ENCODE results near the gene ABTB1.

ABTB1 gene

GRCh38 chr3:127672429-127673190, at the start of gene ABTB1:
ABTB1 (plus strand) TSS chr3:127672952; CDS start chr3:127673026, 74 bp downstream.
- DNase-seq: peak; percentile 91

DNA sequence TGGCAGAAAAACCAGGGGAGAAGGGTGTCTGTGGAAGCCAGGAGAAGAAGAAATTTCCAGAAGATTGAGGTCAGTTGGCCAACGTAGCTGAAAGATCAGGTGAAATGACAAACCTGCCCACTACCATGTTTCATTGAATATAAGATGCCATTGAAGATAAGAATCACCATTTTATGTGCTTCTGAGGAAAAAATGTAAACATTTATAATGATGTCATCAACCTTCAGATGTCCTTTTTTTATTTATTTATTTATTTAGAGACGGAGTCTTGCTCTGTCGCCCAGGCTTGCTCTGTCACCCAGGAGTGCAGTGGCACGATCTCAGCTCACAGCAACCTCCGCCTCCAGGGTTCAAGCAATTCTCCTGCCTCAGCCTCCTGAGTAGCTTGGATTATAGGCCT, 48.7 kb upstream of the ABTB1 start:
- DNase-seq: no peak

DNA sequence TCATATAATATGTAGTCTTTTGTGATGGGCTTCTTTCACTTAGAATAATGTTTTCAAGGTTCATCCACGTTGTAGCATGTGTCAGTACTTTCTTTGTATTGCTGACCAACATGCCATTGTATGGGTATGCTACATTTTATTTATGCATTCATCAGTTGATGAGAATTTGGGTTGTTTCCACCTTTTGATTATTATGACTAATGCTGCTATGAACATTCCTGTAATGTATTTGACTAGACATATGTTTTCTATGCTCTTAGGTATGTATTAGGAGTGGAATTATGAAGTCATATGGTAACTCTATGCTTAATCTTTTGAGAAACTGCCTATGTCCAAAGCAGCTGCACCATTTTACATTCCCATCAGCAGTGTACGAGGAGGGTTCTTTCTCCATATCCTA, 46.9 kb upstream of the ABTB1 start:
- DNase-seq: no peak

- DNase-seq: no peak
These were observed 44.3 kb upstream of the ABTB1 start for GRCh38 chr3:127628426-127628787.

GRCh38 chr3:127628788-127629466, 43.8 kb upstream of the ABTB1 start, which contains the start of gene PODXL2:
PODXL2 (plus strand) TSS chr3:127629185; CDS start chr3:127629220, 35 bp downstream.
- DNase-seq: peak; percentile 73

- peak; percentile 31 for DNase-seq
These were observed 43.0 kb upstream of the ABTB1 start for GRCh38 chr3:127629467-127630403.

DNA sequence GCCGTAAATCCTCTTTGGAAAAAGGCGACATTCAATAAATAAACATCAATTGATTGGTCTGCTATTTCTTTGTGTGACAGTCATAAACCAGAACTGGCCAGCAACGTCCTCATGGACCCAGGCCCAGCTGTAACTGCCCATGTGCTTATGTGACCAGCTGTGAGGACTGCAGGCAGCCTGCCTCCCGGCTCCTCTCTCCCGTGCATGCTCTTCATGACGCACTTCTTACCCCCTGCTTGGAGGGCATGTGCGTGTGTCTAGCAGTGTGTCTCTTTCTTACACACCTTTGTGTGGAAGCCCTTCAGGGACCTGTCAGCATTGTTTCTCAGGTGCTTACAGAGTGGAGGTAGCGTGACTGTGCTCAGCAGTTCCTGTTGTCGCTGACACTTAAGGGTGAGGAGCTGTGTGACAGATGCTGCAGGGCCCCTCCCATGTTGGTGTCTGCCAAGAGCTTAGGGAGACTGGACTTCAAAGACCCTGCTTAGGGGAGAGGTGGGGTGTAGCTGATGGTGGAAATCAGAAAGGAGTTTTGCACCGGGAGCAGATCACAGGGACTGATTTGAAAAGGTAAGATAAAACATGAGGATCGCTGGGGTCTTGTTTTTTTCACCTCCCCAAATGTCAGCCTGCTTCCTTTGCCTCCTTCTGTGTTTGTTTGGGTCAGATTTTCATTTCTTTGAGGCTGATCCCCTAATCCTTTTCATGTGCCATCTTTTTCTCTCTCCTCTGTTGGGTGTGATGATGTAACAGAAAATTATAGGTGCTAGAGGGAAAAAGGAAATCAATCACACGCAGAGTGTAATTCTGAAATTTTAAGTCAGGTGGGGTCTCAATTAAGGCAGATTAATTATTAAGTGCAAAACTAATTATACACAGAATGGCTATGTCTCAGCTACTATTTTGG, 41.7 kb upstream of the ABTB1 start:
- DNase-seq: no peak

DNA sequence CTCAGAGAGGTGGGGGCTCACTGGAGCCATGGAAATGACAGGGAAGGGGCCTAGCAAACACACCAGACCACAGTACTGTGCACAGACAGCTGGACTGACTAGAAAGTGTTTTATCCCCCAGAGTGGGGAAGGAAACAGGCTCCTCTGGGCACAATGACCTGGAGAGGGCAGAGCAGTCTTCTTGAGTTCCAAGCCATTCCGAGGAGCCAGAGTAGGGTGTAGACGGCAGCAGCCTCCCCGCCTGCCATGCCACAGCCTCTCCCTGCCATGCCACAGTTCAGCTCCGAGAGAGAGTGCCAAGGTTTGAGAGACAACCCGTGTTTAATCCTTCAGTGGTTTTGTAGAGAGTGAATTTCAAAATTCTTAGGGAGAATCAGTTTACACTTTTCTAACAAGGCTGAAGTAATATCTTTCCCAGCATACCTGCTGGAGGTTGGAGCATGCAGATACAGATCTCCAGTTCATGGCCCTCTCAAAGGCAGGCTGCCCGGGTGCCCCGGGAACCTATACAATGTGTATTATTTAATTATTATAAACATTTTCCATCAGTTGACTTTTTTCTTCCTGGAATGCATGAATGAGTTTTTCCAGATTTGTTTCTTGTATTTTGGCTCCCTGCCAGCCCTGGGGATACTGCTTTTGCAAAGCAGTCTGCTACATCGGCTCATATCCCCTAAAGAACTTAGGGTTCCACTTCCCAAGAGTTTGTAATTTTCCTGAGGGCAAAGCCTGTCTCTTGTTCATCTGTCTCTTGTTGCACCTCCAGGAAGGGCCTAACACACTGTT, 40.5 kb upstream of the ABTB1 start:
- DNase-seq: peak; percentile 30

GRCh38 chr3:127634653-127635052, 38.1 kb upstream of the ABTB1 start:
- DNase-seq: no peak

DNA sequence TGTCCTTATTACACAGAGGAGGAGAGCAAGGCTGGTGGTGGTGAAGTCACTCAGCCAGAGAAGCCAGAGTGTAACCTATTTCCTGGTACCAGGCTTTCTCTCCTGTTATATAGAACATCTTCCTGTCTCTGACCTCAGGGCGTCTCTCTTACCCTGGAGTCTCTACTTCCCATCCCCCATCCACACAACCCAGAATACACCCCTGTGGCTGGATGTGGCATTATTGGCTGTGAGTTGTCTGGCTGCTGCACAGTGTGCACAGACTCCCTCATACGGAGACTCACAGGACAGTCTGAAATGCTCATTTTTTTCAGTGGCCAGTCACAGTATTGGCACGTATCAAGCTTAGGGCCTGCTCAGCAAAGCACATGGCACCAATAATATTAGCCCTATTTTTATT, 35.2 kb upstream of the ABTB1 start:
- no peak for DNase-seq

DNA sequence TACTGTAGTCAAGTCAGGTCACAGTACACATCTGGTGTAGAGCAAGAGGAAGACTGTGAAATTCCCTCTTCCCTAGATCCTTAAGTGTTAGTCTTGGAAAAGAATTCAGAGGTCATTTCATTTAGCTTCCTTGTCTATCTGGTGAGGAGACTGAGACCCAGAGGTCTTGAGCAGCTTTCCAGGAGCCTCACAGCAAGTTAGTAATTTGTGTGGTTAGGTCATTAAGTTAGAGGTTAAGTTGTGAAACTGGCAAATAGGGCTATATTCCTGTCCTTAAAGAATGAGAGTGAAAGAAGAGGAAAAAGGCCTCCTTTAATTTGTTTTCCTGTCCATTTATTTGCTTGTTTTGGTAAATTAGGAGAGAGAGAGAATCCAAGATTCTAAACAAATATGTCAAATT, 34.8 kb upstream of the ABTB1 start:
- no peak for DNase-seq

DNA sequence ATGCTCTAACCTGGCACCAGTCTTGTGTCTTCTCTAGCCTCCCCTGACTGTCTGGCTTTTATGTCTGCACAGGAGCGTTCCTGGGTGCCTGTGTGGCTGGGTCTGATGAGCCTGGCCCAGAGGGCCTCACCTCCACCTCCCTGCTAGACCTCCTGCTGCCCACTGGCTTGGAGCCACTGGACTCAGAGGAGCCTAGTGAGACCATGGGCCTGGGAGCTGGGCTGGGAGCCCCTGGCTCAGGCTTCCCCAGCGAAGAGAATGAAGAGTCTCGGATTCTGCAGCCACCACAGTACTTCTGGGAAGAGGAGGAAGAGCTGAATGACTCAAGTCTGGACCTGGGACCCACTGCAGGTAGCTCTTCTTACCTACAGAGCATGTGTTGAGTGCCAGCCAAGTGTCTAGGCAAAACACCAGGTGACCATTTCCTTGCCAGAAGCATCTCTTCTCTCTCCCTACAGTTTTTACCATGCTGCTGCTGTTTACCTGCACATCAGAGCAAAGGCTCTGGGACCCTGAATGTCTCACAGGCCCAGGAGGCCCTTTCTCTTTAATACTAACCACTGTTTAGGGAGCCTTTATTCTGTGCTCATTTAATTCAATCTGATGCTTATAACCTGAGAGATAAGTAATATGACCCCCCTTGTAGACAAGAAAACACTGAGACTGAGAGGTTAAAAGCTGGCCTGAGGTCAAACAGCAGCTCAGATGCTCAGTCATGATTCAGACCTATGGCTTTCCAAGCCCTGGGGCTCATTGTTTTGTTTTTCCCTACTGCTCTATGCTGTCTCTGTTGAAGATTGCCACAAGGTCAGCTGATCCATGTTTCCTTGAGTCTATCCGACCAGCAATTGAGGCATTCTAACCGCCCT, 33.3 kb upstream of the ABTB1 start:
- DNase-seq: no peak

- DNase-seq: no peak
These were observed 32.8 kb upstream of the ABTB1 start for GRCh38 chr3:127640042-127640355.

- no peak for DNase-seq
These were observed 27.9 kb upstream of the ABTB1 start for GRCh38 chr3:127644641-127645370.

- DNase-seq: no peak
These were observed 27.3 kb upstream of the ABTB1 start for GRCh38 chr3:127645371-127646015.

- no peak for DNase-seq
These were observed 26.2 kb upstream of the ABTB1 start for GRCh38 chr3:127646501-127647046.

DNA sequence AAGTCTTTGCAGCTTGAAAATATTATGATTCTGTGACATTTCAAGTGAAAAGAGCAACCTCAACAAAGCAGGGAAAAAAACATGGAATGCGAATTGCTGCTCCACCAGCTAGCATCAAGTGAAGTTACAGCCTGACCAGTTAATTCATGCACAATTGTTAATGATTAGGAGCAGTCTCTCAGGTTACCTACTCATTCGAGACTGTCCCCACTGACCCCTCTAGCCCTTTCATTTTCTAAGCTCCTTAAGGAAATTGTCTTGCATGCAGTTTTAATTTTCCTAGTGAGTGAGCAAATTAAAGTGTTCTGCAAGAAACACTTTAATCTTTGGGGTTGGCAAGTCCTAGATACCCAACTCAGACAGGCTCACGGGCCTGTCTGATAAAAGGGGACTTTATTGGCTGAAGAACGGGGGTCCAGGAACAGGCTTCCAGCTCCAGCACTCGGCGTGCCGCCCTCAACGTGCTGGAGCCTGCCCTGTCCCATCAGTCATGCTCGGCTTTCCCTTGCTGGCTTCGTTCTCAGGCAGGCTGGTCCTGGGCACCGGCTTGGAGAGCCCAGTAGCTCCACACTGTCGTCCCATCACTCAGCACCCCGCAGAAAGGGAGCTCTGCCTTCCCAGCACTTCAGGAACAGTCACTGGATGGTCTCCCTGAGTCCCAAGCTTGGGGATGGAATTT, 25.4 kb upstream of the ABTB1 start:
- no peak for DNase-seq

DNA sequence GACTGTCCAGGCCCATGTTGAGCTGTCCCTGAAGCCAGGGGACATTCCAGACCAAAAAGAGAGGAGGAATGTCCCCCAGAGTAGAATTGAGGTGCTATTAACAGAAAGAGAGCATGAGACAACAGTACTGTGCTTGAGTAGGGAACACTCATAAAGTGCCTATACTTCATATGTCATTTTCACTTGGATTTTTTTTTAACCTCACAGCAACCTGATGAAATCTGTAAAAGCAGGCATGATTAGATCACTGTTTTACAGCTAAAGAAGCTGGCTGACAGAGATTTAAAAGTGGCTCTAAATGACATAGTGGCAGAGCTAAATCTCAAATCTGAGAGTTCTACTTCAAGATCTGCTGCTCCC, 24.9 kb upstream of the ABTB1 start:
- no peak for DNase-seq

Data from femur (tissue), 1 donor.